ENCODE measurements around the gene GALM. TPM values are rescaled to one million over a fixed set of nuclear protein-coding genes. Genes with fewer than 3 reads are reported as not detected.

Gene GALM
- total and polyA plus RNA-seq, 10 of the 15 experiments (the other 5 are each of a cell fraction or from before 2014, with no cell fraction given) = 1.1 to 4.0 (median 1.7) TPM

DNA sequence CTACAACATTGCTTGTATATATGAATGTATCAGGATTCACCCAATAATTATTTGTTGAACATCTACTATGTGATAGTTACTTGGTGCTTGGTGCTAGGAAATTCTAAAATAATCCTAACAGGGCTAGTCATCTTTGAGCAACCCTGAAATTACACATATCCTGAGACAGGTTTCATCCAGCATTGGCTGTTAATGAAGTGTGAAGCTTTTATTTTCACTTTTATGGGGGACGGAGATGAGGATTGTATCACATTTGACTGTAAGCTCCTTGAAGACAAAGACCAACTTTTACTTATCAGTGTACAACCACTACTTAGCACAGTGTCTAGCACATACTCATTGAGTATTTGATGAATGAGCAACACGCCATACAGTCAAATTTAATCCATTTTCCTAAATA, 6.8 kb upstream of the GALM start:
- SMC1A ChIA-PET (ENCODE audit: uncharacterized antibody, unreplicated experiment) = interaction anchor here (0.9 to 1.0 kb wide), 2 partner anchors 12 to 54 kb away, joined by 3 read pairs; no protein-coding TSS in a partner anchor
- CTCF ChIA-PET = interaction anchor here (0.9 to 1.2 kb wide), 2 partner anchors 13 to 78 kb away, joined by 3 to 4 read pairs; no protein-coding TSS in a partner anchor

More for the DNA sequence above, 6.8 kb upstream of the GALM start:
- intact Hi-C loops (cut with micrococcal nuclease; ENCODE audit: unreplicated experiment) (no loop called here), in situ Hi-C loops (cut with MboI) (no loop called here)
- Histone ChIP-seq H3K4me3 (no peak overlapping the region), H3K27me3 (replicated peaks in 1 of 2; ENCODE audit: control insufficient read depth in 2 of 2, insufficient read depth in 2 of 2, low read length in 1 of 2) (no peaks in the 10 kb centered on the region), H3K79me2 (ENCODE audit: control insufficient read depth, insufficient read depth, low read length) (no peaks in the 10 kb centered on the region), H3K9me3 (replicated peaks; ENCODE audit: control insufficient read depth, insufficient read depth, low read length) (no peaks in the 10 kb centered on the region), H3K36me3 (ENCODE audit: control insufficient read depth in 2 of 2, insufficient read depth in 2 of 2, low read length in 1 of 2) (no peaks in the 10 kb centered on the region), H3K27ac (ENCODE audit: control insufficient read depth, insufficient read depth) (no peak overlapping the region), H4K20me1 (ENCODE audit: control insufficient read depth, insufficient read depth) (no peaks in the 10 kb centered on the region), H3K9ac (ENCODE audit: control insufficient read depth, insufficient read depth, low read length) (no peak overlapping the region), H2AFZ (ENCODE audit: control insufficient read depth, low read depth, low read length) (no peak overlapping the region), H3K4me1 (ENCODE audit: control insufficient read depth, insufficient read depth, low read length) (peaks cover 17% of the 10 kb centered on the region), H3K4me2 (ENCODE audit: control insufficient read depth, insufficient read depth) (no peak overlapping the region)
- DNase-seq (ENCODE audit: low read depth, low spot score) = no peak
- no peak for ATAC-seq
- ChIA-PET POLR2A (no interaction called here), RAD21 (ENCODE audit: unreplicated experiment) (no interaction called here)
- 50% methylated on average over 2 of the region's 2 CpGs for WGBS (ENCODE audit: insufficient coverage, insufficient replicate concordance, low lambda C conversion rate, missing lambda C conversion rate)
- BruUV-seq (replicated peaks) = no TSS peak
- FAIRE-seq = no peak
- no peak for TF ChIP-seq YBX1 (IDR thresholded peaks at IDR 0.05)
- TF ChIP-seq ZNF274 (IDR thresholded peaks at IDR 0.05; ENCODE audit: insufficient read depth, insufficient read length) = no peak
- TF ChIP-seq SKIL (IDR thresholded peaks at IDR 0.05; ENCODE audit: low read depth, poor library complexity, severe bottlenecking) = no peak
- TF ChIP-seq, protein P1, sequence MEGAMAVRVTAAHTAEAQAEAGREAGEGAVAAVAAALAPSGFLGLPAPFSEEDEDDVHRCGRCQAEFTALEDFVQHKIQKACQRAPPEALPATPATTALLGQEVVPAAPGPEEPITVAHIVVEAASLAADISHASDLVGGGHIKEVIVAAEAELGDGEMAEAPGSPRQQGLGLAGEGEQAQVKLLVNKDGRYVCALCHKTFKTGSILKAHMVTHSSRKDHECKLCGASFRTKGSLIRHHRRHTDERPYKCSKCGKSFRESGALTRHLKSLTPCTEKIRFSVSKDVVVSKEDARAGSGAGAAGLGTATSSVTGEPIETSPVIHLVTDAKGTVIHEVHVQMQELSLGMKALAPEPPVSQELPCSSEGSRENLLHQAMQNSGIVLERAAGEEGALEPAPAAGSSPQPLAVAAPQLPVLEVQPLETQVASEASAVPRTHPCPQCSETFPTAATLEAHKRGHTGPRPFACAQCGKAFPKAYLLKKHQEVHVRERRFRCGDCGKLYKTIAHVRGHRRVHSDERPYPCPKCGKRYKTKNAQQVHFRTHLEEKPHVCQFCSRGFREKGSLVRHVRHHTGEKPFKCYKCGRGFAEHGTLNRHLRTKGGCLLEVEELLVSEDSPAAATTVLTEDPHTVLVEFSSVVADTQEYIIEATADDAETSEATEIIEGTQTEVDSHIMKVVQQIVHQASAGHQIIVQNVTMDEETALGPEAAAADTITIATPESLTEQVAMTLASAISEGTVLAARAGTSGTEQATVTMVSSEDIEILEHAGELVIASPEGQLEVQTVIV (IDR thresholded peaks at IDR 0.05; ENCODE audit: borderline replicate concordance, partially characterized antibody) = no peak
- no peak for TF ChIP-seq FOXM1 (IDR thresholded peaks at IDR 0.05; ENCODE audit: low read depth, low read length)
- no peak for TF ChIP-seq RUNX3 (IDR thresholded peaks at IDR 0.05; ENCODE audit: low read length)
- TF ChIP-seq ZZZ3 (IDR thresholded peaks at IDR 0.05; ENCODE audit: control insufficient read depth, insufficient read length, low read depth) = no peak
- TF ChIP-seq TARDBP (IDR thresholded peaks at IDR 0.05; ENCODE audit: borderline replicate concordance) = no peak
- no peak for TF ChIP-seq RAD51 (IDR thresholded peaks at IDR 0.05)
- no peak for TF ChIP-seq POLR2AphosphoS2 (IDR thresholded peaks at IDR 0.05; ENCODE audit: low read depth, low read length)
- no peak for TF ChIP-seq EZH2 (IDR thresholded peaks at IDR 0.05; ENCODE audit: borderline replicate concordance, control insufficient read depth, low read depth, low read length)
- TF ChIP-seq, protein P2, sequence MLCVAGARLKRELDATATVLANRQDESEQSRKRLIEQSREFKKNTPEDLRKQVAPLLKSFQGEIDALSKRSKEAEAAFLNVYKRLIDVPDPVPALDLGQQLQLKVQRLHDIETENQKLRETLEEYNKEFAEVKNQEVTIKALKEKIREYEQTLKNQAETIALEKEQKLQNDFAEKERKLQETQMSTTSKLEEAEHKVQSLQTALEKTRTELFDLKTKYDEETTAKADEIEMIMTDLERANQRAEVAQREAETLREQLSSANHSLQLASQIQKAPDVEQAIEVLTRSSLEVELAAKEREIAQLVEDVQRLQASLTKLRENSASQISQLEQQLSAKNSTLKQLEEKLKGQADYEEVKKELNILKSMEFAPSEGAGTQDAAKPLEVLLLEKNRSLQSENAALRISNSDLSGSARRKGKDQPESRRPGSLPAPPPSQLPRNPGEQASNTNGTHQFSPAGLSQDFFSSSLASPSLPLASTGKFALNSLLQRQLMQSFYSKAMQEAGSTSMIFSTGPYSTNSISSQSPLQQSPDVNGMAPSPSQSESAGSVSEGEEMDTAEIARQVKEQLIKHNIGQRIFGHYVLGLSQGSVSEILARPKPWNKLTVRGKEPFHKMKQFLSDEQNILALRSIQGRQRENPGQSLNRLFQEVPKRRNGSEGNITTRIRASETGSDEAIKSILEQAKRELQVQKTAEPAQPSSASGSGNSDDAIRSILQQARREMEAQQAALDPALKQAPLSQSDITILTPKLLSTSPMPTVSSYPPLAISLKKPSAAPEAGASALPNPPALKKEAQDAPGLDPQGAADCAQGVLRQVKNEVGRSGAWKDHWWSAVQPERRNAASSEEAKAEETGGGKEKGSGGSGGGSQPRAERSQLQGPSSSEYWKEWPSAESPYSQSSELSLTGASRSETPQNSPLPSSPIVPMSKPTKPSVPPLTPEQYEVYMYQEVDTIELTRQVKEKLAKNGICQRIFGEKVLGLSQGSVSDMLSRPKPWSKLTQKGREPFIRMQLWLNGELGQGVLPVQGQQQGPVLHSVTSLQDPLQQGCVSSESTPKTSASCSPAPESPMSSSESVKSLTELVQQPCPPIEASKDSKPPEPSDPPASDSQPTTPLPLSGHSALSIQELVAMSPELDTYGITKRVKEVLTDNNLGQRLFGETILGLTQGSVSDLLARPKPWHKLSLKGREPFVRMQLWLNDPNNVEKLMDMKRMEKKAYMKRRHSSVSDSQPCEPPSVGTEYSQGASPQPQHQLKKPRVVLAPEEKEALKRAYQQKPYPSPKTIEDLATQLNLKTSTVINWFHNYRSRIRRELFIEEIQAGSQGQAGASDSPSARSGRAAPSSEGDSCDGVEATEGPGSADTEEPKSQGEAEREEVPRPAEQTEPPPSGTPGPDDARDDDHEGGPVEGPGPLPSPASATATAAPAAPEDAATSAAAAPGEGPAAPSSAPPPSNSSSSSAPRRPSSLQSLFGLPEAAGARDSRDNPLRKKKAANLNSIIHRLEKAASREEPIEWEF (IDR thresholded peaks at IDR 0.05; ENCODE audit: insufficient replicate concordance, low read depth, low read length) = no peak
- TF ChIP-seq MTA3 (IDR thresholded peaks at IDR 0.05; ENCODE audit: borderline replicate concordance, low read length) = no peak
- TF ChIP-seq RCOR1 (conservative IDR thresholded peaks at IDR 0.05; ENCODE audit: low read depth, low read length) = no peak
- TF ChIP-seq PAX8 (IDR thresholded peaks at IDR 0.05) = no peak
- no peak for TF ChIP-seq ZNF217 (IDR thresholded peaks at IDR 0.05)
